Stimulated activated CD4-positive, alpha-beta T cell treated with anti-CD3 and anti-CD28 coated beads, Interleukin-15, amount 100 ng/mL, for 48 hours (primary cell): ENCODE data around the gene FOSL1.

Experiments
- DNase-seq, 2 donors: peaks; one replicate each; pipeline ENCODE4 v3.0.0-alpha.2; 2020; ENCODE audit warnings: low read depth in 2 of 2

Gene FOSL1

DNA sequence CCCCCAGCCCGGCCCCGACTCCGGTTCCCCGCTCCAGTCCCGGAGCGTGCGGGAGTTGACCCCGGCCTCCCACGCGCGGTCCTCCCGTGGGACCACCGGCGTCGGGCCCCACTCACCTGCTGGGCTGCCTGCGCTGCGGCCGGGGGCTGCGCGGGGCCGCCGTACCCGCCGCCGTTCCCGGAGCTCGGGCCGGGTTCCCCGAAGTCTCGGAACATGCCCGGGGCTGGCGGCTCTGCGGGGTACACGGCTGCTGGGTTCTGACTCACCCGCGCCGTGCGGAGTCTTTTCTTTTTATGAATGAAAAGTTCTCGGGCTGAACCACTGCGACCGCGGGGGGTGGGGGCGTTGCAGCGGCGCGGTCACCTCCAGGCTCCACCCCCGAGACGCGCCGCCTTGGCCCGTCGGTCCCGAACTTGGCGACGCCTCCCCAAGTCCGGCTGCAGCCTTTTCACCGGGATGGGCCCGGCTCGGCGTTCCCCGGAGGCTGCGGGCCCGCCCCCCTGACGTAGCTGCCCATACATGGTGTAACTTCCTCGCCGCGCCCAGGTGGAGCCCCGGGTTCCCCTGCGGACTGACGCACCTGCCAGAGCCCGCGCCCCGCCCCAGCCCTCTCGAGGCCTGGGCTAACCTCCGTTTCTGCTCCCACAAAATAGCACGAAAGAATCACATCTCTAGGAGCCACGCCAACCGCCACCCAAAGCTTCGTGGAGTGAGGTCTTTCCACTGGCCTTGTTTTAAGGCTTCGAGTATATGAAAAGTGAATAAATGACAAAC is at the start of gene FOSL1:
FOSL1 (minus strand) TSS at position 264 of the 774 bp plus-strand sequence; CDS start at position 215, 49 bp downstream.
- peak; percentile 92 to 97 for DNase-seq

DNA sequence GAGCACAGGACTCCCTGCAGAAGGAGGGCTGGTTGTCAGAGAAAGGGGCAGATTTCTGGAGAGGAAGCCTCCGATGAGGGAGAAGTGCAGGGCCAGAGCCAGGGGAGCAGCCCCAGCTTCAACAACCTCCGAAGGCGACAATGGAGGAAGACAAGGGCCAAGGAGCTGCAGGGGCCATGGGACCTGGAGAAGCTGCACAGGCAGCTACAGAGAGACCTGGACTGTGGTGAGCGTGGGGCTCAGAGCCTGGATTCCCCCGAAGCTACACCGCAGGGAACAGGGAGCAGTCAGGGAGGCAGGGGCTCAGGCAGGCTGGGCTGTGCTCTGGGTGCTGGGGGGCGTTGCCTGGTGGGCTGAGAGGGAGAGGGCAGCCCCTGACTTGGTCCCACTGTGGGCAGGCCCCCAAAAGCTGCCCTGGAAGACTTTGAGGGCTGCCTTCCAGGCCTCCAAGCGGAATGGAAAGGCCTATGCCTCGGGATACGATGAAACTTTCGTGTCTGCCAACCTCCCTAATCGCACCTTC is 47.5 kb upstream of the FOSL1 start:
- no peak for DNase-seq

DNA sequence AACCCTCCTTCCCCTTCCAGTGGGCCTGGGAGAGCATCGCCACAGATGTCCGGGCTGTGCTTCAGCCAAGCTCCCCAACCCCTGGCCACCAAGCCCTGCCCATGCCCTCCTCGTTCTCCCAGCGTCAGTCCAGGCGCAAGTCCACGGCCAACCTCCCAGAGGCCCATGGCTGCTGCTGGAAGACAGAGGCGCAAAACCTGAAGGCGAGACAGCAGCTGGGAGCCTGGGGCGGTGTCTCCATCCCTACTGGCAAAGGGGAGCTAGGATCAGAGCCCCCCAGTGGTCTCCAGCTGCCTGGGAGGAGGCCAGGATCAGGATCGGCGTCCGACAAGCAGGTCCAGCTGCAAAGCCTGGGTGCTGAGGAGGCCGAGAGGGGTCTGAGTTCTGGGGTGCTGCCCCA is 46.9 kb upstream of the FOSL1 start:
- no peak for DNase-seq

DNA sequence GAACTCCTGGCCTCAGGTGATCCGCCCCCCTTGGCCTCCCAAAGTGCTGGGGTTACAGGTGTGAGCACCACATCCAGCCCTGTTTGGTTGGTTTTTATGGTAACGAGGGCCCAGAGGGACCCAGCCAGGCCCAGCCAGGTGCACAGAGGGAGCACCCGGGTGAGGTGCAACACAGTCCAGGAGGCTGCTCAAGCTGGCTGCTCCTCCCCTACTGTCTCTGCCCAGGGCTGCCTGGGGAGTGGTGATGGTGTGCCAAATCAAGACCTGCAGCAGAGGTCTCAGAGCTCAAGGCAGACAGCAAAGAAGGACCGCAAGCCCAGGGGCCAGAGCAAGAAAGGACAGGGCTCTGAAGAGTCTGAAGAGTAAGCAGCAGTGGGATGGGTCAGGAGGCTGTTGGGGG is 46.5 kb upstream of the FOSL1 start:
- DNase-seq: no peak

DNA sequence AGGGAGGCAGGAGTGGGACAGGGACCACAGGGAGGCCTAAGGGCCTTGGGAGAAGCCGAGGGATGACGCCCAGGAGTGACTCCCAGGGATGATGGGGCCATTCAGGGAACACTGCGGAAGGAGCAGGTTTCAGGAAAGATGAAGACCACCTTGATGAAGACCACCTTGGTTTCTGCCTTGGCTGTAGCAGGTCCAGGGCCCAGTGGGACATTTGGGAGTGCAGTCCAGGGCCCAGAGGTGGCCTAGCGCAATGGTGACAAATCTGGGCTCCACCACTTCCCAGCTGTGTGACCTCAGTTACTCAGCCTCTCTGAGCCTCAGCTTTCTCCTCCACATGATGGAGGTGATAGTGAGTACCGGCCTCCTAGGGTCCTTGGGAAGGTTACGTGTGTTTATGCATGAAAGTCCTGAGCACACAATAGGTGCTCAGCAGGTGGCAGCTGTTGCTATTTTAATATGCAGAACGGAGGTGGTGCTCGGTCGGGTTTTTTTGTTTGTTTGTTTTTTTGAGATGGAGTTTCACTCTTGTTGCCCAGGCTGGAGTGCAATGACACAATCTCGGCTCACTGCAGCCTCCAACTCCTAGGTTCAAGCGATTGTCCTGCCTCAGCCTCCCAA is 45.9 kb upstream of the FOSL1 start:
- no peak for DNase-seq

DNA sequence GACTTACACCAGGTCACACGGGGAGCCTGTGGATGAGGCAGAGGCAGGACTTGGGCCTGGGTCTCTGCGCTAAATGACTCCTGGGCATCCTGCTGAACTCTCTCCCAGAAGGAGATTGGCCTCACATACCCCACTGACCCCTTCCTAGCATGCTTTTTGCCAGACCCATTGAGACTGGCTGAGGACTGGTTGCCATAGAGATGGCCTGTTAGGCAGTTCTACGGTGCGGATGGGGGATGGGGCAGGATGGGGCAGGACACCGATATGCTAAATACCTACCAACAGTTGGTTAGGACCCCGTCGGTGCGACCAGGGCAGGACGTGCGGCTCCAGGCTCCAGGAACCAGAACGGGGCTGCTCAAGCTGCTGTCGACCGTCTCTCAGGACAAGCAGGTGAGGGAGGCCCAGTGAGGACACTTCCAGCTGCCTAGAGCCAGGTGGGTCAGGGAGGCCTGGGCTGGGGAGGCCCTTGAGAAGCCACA is 45.3 kb upstream of the FOSL1 start, which contains the start of gene TSGA10IP:
TSGA10IP (plus strand) TSS at position 51 of the 482 bp plus-strand sequence; CDS start at position 247, 196 bp downstream.
- DNase-seq: no peak

DNA sequence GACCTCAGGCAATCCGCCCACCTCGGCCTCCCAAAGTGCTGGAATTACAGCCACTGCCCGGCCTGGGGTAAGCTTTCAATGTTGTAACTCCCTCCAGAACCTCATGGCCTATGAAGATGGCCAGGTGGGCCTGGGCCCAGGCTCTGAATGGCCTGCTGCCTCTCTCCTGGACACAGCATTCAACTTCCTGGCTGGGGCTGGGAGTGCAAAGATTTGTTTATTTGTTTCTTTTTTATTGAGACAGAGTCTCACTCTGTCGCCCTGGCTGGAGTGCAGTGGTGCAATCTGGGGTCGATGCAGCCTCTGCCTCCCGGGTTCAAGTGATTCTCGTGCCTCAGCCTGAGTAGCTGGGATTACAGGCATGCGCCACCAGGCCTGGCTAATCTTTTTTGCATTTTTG is 44.6 kb upstream of the FOSL1 start:
- DNase-seq: no peak

DNA sequence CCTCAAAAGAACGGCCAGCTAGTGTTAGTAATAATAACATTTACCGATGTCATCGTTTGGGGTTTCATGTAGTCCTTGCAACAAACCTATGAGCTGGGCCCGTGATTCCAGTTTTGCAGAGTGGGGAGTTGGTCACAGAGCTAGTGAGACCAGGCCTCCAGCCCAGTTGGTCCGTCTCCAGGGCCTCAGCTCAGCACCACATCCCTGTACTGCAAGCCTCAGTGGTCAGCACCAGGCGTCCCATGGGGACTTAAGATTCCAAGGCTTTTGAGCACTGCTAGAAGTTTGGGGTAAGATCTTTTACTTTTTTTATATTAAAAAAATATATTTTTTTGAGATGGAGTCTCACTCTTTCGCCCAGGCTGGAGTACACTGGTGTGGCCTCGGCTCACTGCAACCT is 44.0 kb upstream of the FOSL1 start:
- DNase-seq: no peak

DNA sequence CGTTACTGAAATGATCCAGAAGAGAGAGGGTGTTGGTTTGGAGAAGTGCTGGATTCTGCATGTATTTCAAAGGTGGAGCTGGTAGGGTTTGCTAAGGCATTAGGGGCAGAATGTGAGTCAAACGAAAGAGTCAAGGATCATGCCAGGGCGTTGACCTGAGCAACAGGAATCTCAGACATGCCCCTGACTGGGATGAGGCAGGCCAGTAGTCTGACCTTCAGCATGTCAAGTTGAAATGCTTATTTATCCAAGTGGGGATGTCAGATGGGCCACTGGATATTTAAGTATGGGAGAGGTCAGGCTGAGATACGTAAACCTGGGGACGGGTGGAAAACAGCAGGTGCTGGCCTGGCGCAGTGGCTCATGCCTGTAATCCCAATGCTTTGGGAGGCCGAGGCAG is 42.3 kb upstream of the FOSL1 start:
- DNase-seq: no peak

DNA sequence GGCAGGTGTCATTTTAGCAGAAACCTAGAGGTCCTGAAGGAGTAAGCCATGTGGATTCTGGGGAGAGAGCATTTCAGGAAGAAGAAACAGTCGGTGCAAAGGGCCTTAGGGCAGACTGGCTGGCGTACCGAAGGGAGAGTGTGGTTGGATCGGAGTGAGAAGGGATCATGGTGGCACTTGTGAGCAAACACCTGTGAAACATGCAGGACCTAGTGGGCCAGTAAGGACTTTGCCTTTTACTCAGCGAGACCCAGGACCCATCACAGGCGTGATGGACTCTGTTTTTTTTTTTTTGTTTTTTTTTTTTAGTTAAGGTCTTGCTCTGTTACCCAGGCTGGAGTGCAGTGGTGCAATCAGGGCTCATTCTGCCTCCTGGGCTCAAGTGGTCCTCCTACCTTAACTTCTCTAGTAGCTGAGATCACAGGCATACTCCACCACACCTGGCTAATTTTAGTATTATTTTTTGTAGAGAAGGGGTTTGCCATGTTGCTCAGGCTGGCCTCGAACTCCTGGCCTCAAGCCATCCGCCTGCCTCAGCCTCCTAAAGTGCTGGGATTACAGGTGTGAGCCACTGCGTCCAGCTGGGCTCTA is 41.6 kb upstream of the FOSL1 start:
- no peak for DNase-seq

DNA sequence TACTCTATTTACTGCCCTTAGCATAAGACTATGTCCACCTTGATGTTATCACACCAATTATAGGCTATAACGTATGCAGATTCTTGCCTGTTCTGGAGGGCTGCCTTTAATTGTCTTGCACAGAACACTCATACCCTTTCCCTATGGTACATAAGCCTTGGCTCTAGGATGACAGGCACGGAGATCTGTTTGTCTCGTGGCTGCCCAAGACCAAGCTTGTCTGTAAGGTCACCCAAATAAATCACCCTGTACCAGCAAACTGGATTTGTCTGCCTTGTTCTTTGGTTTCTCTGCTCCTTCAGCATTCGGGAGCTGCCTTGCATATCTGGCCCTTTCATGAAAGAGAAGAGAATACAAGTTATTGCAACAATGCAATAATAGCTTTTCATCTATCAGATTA is 37.6 kb upstream of the FOSL1 start:
- DNase-seq: no peak

DNA sequence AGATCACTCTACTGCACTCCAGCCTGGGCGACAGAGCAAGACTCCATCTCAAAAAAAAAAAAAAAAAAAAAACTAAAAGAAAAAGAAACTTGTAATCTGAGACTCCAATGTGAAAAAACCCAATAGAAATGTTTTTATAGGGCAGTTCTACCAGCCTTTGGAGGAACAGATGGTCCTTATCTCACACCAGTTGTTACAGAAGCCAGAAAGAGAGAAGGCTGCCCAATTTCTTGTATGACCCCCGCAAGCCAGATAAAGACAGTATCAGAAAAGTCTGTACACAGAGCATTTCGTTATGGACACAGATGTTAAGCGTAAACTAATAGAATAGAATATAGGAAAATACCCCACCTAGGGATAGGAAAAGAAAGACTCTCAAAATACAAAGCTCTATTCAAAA is 33.8 kb upstream of the FOSL1 start:
- DNase-seq: no peak

DNA sequence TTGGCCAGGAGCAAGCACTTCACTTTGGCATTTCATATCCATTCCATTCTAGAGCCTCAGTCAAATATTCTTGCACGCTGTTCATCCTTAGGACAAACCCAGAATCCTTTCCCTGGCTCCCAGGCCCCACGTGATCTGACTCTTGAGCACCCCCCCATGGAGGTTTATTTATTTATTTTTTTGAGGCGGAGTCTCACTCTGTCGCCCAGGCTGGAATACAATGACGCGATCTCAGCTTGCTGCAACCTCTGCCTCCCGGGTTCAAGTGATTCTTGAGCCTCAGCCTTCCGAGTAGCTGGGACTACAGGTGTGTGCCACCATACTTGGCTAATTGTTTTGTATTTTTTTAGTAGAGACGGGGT is 32.4 kb upstream of the FOSL1 start:
- DNase-seq: no peak

DNA sequence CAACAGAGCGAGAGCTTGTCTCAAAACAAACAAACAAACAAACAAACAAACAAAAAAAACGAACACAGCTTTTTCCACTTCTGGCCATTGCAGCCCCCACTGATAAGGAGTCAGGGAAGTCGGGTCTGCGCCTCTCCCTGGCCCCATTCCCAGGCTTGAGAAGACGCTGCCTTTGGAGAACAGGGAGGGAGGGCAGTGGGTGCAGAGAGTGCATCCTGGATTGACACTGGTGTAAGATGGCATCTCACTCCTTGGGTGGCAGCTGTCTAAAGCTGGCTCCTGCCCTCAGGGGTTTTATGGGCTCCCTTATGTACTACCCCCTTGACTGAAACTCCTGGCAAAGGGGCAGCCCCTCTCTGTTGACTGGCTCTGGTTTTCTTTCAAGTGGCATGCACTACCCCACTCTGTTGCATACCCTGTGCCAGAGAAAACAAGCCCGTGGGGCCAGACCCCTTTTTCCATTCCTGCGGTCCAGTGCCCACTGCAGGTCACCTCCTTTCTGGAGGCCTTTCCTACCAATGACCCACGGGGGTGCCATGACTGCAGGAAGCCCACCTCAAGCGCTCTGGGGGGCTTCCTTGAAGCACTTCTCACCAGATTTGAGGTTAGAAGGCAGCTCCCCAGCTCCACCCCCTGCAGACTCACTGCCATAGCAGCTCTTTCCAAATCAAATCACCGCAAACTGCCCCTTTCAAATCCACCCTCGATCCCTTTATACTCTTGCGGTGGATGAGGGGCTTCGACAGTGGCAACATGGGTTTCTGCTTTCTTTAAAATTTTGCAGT is 31.8 kb upstream of the FOSL1 start:
- no peak for DNase-seq

DNA sequence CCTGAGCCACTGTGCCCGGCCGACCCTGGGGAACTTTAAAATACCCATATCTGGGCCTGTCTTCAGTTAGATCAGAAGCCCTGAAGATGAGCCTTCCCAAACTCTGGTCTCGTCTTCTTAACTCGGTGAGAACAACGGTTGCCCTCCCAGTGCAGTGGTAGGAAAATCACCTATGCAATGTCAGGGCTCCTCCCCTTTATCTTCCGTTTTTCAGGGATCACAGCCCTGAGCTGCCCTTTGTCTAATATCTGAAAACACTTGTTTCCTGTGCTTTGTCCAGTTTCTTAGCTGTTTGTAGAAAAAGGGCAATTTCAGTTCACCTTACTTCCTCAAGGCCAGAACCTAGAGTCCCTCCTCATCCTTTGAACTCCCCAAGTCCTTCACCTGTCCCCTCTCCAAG is 28.5 kb upstream of the FOSL1 start:
- DNase-seq: no peak

DNA sequence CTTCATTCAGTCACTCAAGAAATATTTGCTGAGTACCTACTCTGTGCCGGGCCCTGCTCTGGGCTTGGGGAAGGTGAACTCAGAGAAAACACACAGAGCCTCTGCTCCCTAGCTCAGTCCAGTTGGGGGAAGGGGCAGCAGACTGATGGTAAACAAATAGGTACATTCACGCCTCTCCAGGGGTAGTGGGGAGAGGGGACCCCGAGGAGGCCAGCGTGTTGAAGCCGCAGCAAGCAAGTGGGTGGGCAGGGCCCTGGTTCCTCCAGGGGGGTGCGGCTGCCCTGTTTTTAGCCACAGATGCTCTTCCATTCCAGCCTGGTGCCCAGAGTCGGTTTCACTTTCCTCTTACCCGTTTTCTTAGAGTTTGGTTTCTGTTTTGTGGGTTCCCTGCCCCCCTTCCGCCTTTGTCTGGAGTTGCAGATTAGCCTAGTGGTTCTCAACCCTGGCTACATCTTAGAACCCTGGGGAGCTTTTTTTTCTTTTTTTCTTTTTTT is 27.8 kb upstream of the FOSL1 start:
- peak; percentile 56 to 67 for DNase-seq

DNA sequence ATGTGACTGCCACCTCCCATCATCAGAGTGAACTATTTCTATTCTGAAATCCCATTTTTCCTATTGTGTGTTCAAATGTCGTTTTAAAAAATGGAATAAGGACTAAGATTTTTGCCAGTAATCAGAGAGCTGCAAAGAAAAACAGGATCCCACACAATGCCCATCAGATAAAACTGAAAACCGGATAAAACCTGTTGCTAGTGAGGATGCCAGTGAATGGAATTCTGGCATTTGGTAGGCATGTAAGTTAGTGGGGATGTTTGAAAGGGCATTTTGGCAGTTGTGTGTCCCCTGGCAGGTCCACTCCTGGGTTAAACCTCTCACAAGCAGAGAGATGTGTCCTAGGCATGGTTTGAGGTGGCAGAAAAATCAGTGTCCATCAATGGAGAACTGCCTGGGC is 25.2 kb upstream of the FOSL1 start:
- no peak for DNase-seq

DNA sequence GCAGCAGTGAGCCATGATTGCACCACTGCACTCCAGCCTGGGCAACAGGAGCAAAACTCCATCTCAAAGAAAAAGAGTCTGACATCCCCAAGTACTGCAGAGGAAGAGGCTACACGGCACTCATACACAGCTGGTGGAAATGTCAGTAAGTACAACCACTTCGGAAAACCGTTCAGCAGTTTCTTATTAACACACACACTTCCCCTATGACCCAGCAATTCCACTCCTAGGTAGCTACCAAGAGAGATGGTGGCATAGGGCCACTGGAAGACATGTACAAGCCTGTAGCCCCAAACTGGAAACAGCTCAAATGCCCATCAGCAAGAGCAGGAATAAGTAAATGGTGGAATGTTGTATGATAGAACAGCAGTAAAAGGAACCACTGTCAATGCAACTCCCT is 22.4 kb upstream of the FOSL1 start:
- no peak for DNase-seq

DNA sequence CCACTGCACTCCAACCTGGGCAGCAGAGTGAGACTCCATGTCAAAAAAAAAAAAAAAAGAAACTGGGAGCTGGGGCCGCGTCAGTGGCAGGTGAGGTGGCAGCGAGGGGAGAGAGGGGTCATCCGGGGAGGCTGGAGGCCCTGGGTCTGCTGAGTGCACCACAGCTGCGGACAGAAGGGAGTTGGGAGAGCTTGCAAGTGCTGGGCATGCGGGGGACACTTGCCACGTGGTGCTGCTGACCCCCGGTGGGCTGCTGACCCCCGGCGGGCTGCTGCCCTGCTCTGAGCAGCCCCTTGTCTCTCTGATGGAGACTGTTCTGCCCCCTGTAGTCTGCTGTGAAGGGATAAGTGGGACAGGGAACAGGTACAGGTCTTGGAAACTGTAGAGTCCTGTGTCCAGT is 21.7 kb upstream of the FOSL1 start:
- DNase-seq: no peak

DNA sequence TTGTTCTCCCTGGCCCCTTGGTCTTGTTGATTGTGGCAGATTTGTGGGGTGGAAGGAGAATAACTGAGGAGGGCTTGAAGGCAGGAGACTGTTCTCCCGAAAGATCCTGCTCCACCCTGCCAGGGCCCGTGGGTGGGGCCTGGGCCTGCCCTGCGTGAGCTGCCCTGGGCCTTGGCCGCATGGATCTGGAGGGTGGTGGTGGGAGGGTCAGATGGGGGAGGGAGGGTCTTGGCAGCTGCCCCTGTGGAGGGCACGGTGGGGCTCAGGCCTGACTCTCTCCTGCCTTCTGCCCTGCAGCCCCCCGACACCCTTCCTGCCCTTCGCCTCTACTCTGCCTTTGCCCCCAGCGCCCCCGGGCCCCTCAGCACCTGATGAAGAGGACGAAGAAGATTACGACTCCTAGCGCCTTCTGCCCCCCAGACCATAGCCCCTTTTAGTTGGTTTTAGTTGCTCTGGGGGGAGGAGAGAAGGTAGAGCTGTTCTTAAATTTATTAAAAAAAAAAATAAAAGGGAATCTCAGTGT is 20.9 kb upstream of the FOSL1 start:
- no peak for DNase-seq

DNA sequence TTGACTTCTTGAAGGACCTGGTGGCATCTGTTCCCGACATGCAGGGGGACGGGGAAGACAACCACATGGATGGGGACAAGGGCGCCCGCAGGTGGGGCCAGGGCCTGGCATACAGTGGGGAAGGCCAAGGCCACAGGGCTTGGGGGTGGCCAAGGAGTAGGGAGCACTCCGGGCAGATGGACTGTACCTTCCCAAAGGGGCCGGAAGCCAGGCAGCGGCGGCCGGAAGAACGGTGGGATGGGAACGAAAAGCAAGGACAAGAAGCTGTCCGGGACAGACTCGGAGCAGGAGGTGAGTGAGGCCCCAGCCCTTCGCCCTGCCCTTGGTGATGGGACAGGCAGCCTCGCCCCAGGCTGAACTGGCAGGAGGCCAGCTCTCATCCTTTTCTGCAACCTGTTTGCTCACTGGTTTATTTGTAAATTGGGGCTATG is 20.2 kb upstream of the FOSL1 start:
- DNase-seq: no peak
